Endothelial cell (in vitro differentiated cells): Measurements from ENCODE around the gene BAIAP2. TPM values are rescaled to one million over a fixed set of nuclear protein-coding genes. Genes with fewer than 3 reads are reported as not detected.
"Not testable (repeated sequence)": the region's sequence is repeated elsewhere in the genome, so short reads cannot be mapped to it uniquely, and the experiment has no call there.

Experiments used
- DNase-seq: peaks from one replicate; pipeline ENCODE4 v3.0.0; 2021; ENCODE audit warnings: low spot score
- H3K27ac Mint-ChIP-seq: one replicate; pipeline ENCODE4 v1.8.0; 2021; ENCODE audit warnings: mixed read lengths, inconsistent platforms; ENCODE audit not compliant: unreplicated experiment
- H3K27me3 Mint-ChIP-seq: one replicate; pipeline ENCODE4 v1.8.0; 2021; ENCODE audit warnings: mild to moderate bottlenecking, moderate library complexity, mixed read lengths, inconsistent platforms; ENCODE audit not compliant: unreplicated experiment
- H3K36me3 Mint-ChIP-seq: one replicate; pipeline ENCODE4 v1.8.0; 2021; ENCODE audit warnings: mild to moderate bottlenecking, low read depth, mixed read lengths, inconsistent platforms; ENCODE audit not compliant: unreplicated experiment
- H3K4me1 Mint-ChIP-seq: one replicate; pipeline ENCODE4 v1.8.0; 2021; ENCODE audit warnings: mild to moderate bottlenecking, mixed read lengths, inconsistent platforms; ENCODE audit not compliant: unreplicated experiment
- H3K4me3 Mint-ChIP-seq: one replicate; pipeline ENCODE4 v1.8.0; 2021; ENCODE audit warnings: mild to moderate bottlenecking, mixed read lengths, inconsistent platforms; ENCODE audit not compliant: unreplicated experiment
- H3K9me3 Mint-ChIP-seq: one replicate; pipeline ENCODE4 v1.8.0; 2021; ENCODE audit warnings: mixed read lengths, inconsistent platforms; ENCODE audit not compliant: unreplicated experiment
- CTCF ChIP-seq: fragments of 200-600 bp; sonication (generic); IDR thresholded peaks from one replicate; pipeline ENCODE4 v1.5.0; 2021; ENCODE audit warnings: antibody characterized with exemption; ENCODE audit not compliant: unreplicated experiment
- total RNA-seq: library from RNA; stranded (reverse); fragmentation: NEBNext Ultra II Directional; extraction: Animal tissue kit (Norgen Biotek cat#: 25700); gene quantifications from one replicate; pipeline ENCODE4 v1.2.1, GENCODE V29; 2021; ENCODE audit not compliant: unreplicated experiment

BAIAP2 gene
- total RNA-seq, 1 donor from 2014 or later: 67.8 TPM

DNA sequence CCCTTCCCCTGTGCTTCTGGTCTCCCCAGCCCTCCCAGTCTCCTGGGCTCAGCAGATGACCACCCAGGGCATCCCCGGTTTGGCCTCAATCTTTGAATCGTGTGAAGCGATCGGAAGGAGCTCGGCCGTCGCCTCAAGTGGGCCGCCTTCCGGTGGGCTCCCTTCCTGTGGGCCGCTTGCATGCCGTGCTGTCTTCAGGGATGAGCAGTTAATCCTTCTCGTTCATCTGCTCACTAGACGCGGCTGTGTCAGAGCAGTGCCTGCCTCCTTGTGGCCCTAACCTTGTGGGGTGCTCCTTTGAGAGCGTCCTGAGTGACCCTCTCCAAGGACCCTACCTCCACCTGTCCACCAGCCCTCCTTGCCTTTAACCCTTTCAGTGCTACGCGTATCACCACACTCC is 40.4 kb downstream of the BAIAP2 start:
- H3K4me3 Mint-ChIP-seq: no peak overlapping the region
- TF ChIP-seq CTCF: no peak
- peaks cover 11% of the 10 kb centered on the region for H3K4me1 Mint-ChIP-seq
- DNase-seq: no peak
- peaks cover 16% of the 10 kb centered on the region for H3K27me3 Mint-ChIP-seq
- peaks cover 19% of the 10 kb centered on the region for H3K36me3 Mint-ChIP-seq
- H3K9me3 Mint-ChIP-seq: no peaks in the 10 kb centered on the region
- no peak overlapping the region for H3K27ac Mint-ChIP-seq

DNA sequence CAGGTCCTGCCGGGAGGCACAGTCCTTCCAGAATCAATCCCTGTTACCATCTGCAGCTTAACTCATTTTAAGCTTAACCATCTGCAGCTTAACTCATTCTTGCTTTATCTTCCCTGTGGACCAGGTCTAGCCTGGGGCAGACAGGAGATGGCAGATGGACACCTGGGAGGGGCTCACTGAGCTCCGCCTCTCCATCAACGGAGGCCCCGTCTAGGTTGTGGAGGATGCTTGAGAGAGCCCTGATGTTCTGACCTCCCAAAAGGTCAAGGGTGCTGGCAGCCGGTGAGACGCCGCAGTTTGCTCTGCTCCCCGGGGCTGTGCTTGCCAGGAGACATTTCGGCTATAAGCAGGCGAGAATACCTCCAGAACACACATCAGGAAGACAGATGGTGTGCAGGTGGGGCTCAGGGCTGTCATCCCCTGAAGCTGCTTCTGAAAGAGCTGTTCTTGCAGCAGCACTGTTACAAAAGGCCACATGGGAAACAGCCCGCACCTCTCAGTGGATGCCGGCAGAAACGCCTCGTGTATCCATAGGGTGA is 41.3 kb downstream of the BAIAP2 start:
- H3K4me1 Mint-ChIP-seq: peaks cover 11% of the 10 kb centered on the region
- TF ChIP-seq CTCF: no peak
- H3K4me3 Mint-ChIP-seq: no peak overlapping the region
- no peak for DNase-seq
- peaks cover 16% of the 10 kb centered on the region for H3K27me3 Mint-ChIP-seq
- H3K36me3 Mint-ChIP-seq: peaks cover 19% of the 10 kb centered on the region
- no peak overlapping the region for H3K27ac Mint-ChIP-seq
- no peaks in the 10 kb centered on the region for H3K9me3 Mint-ChIP-seq

DNA sequence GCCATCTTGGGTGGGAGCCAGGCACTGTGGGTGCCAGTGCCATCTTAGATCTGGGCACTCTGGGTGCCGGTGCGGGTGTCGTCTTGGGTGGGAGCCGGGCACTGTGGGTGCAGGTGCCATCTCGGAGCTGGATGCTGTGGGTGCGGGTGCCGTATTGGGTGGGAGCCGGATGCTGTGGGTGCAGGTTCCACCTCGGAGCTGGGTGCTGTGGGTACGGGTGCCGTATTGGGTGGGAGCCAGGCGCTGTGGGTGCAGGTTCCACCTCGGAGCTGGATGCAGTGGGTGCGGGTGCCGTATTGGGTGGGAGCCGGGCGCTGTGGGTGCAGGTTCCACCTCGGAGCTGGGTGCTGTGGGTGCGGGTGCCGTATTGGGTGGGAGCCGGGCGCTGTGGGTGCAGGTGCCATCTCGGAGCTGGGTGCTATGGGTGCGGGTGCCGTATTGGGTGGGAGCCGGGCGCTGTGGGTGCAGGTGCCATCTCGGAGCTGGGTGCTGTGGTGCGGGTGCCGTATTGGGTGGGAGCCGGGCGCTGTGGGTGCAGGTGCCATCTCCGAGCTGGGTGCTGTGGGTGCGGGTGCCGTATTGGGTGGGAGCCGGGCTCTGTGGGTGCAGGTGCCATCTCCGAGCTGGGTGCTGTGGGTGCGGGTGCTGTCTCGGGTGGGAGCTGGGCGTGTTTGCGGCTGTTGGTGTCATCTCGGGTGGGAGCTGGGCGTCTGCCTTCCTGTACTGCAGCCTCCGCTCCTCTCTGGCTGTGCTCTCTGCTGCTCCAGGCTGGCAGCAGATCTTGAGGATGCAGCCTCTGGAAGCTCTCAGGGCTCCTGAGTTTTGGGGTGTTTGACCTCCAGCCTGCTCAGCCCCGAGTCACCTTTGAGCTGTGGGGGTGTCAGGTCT is 43.3 kb downstream of the BAIAP2 start:
- H3K4me3 Mint-ChIP-seq, H3K27ac Mint-ChIP-seq, H3K4me1 Mint-ChIP-seq, H3K9me3 Mint-ChIP-seq, DNase-seq: not testable (repeated sequence)
- peaks cover 16% of the 10 kb centered on the region for H3K27me3 Mint-ChIP-seq
- H3K36me3 Mint-ChIP-seq: peaks cover 11% of the 10 kb centered on the region

DNA sequence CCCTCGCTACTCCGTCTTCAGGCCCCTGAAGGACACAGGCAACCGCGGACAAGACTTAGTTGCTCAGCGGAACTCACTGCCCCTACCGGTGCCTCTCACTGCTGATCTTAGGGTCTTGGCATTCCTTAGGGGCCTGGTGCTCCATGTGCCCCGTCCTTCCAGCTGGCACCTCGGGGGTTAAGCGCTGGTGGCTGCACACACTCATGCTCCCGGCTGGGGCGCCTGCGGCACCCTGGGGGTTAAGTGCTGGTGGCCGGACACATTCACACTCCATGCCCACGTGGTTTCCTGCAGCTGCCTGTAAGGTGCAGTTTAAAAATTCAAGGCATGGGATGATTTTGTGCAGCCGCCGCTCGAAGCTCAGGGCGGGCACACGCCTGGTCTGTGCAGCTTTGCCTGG is 45.1 kb downstream of the BAIAP2 start:
- H3K9me3 Mint-ChIP-seq: no peaks in the 10 kb centered on the region
- H3K4me3 Mint-ChIP-seq: no peak overlapping the region
- DNase-seq: no peak
- no peaks in the 10 kb centered on the region for H3K36me3 Mint-ChIP-seq
- H3K27ac Mint-ChIP-seq: no peak overlapping the region
- no peak for TF ChIP-seq CTCF
- H3K27me3 Mint-ChIP-seq: peaks cover 14% of the 10 kb centered on the region
- no peaks in the 10 kb centered on the region for H3K4me1 Mint-ChIP-seq

- H3K36me3 Mint-ChIP-seq: no peaks in the 10 kb centered on the region
- no peaks in the 10 kb centered on the region for H3K9me3 Mint-ChIP-seq
- H3K4me1 Mint-ChIP-seq: no peaks in the 10 kb centered on the region
- DNase-seq: no peak
- H3K27me3 Mint-ChIP-seq: peaks cover 13% of the 10 kb centered on the region
- H3K4me3 Mint-ChIP-seq: no peak overlapping the region
- no peak overlapping the region for H3K27ac Mint-ChIP-seq
- no peak for TF ChIP-seq CTCF
Measured at GRCh38 chr17:81081222-81082176, 46.5 kb downstream of the BAIAP2 start.
